Calu3 (cell line): Measurements from ENCODE around the gene OR51E2. TPM values are rescaled to one million over a fixed set of nuclear protein-coding genes. Genes with fewer than 3 reads are reported as not detected.

Source experiments
- BruUV-seq: library from RNA; stranded (reverse); fragments of 400-500 nt; replicated peaks from 2 replicates; lab custom pipeline; 2021; lab: Mats Ljungman, UMichigan
- CTCF ChIA-PET: fragments of 300-600 bp; sonication (Branson Sonifier 250); formaldehyde crosslinking; loops from one replicate; lab custom pipeline; 2022; ENCODE audit warnings: antibody characterized with exemption; lab: Charles Lee
- DNase-seq: peaks from one replicate; pipeline ENCODE4 v3.0.0; 2022
- H3K27ac Mint-ChIP-seq: one replicate; pipeline ENCODE4 v1.8.0; 2022; ENCODE audit warnings: mixed read lengths; ENCODE audit not compliant: unreplicated experiment
- H3K27me3 Mint-ChIP-seq: one replicate; pipeline ENCODE4 v1.8.0; 2022; ENCODE audit warnings: mixed read lengths; ENCODE audit not compliant: unreplicated experiment
- H3K36me3 Mint-ChIP-seq: one replicate; pipeline ENCODE4 v1.8.0; 2022; ENCODE audit warnings: mild to moderate bottlenecking, moderate library complexity, mixed read lengths; ENCODE audit not compliant: insufficient read depth, unreplicated experiment
- H3K4me1 Mint-ChIP-seq: one replicate; pipeline ENCODE4 v1.8.0; 2022; ENCODE audit warnings: mild to moderate bottlenecking, low read depth, mixed read lengths; ENCODE audit not compliant: unreplicated experiment
- H3K4me3 Mint-ChIP-seq: one replicate; pipeline ENCODE4 v1.8.0; 2022; ENCODE audit warnings: mild to moderate bottlenecking, low read depth, moderate library complexity, mixed read lengths; ENCODE audit not compliant: unreplicated experiment
- H3K9me3 Mint-ChIP-seq: one replicate; pipeline ENCODE4 v1.8.0; 2022; ENCODE audit warnings: low read depth, mixed read lengths; ENCODE audit not compliant: unreplicated experiment
- CTCF ChIP-seq: fragments of 200-600 bp; IDR thresholded peaks from one replicate; pipeline ENCODE4 v1.8.0; 2022; ENCODE audit warnings: antibody characterized with exemption; ENCODE audit not compliant: unreplicated experiment
- intact Hi-C: fragments of 100-400 bp; cut with micrococcal nuclease; formaldehyde crosslinking; loops from one replicate; pipeline ENCODE4 v1.10.0; 2022; ENCODE audit not compliant: unreplicated experiment
- total RNA-seq: library from RNA; stranded (reverse); gene quantifications from 2 replicates; pipeline ENCODE4 v1.2.3, GENCODE V29; 2022

Gene OR51E2
- total RNA-seq, 1 experiment from 2014 or later: not detected

- no peak for TF ChIP-seq CTCF
- H3K27ac Mint-ChIP-seq: no peak overlapping the region
- no peaks in the 10 kb centered on the region for H3K4me1 Mint-ChIP-seq
- H3K36me3 Mint-ChIP-seq: no peaks in the 10 kb centered on the region
- no peaks in the 10 kb centered on the region for H3K9me3 Mint-ChIP-seq
- H3K27me3 Mint-ChIP-seq: no peaks in the 10 kb centered on the region
- intact Hi-C loops: no loop called here
- CTCF ChIA-PET: no interaction called here
- no TSS peak for BruUV-seq
- H3K4me3 Mint-ChIP-seq: no peak overlapping the region
- DNase-seq: no peak
These were observed 2.8 kb upstream of the OR51E2 start for GRCh38 chr11:4700436-4700820.

GRCh38 chr11:4699697-4700435 lies 2.2 kb upstream of the OR51E2 start:
- CTCF ChIA-PET: no interaction called here
- Mint-ChIP-seq H3K36me3 (no peaks in the 10 kb centered on the region), H3K4me1 (no peaks in the 10 kb centered on the region), H3K27ac (no peak overlapping the region), H3K4me3 (no peak overlapping the region), H3K9me3 (no peaks in the 10 kb centered on the region), H3K27me3 (no peaks in the 10 kb centered on the region)
- no peak for TF ChIP-seq CTCF
- DNase-seq: no peak
- BruUV-seq: no TSS peak
- intact Hi-C loops: no loop called here

GRCh38 chr11:4695442-4695841 lies 2.2 kb downstream of the OR51E2 start:
- no peak for TF ChIP-seq CTCF
- no peaks in the 10 kb centered on the region for H3K4me1 Mint-ChIP-seq
- no peak overlapping the region for H3K27ac Mint-ChIP-seq
- CTCF ChIA-PET: no interaction called here
- no peak overlapping the region for H3K4me3 Mint-ChIP-seq
- no peaks in the 10 kb centered on the region for H3K27me3 Mint-ChIP-seq
- H3K9me3 Mint-ChIP-seq: no peaks in the 10 kb centered on the region
- intact Hi-C loops: no loop called here
- no peak for DNase-seq
- H3K36me3 Mint-ChIP-seq: no peaks in the 10 kb centered on the region
- no TSS peak for BruUV-seq

GRCh38 chr11:4684631-4685285 lies 12.9 kb downstream of the OR51E2 start:
- CTCF ChIA-PET: no interaction called here

More at GRCh38 chr11:4684631-4685285, 12.9 kb downstream of the OR51E2 start:
- H3K4me1 Mint-ChIP-seq: no peaks in the 10 kb centered on the region
- H3K27me3 Mint-ChIP-seq: no peaks in the 10 kb centered on the region
- no peak for DNase-seq
- intact Hi-C loops: no loop called here
- H3K4me3 Mint-ChIP-seq: no peak overlapping the region
- no peak overlapping the region for H3K27ac Mint-ChIP-seq
- H3K36me3 Mint-ChIP-seq: no peaks in the 10 kb centered on the region
- no peaks in the 10 kb centered on the region for H3K9me3 Mint-ChIP-seq
- no peak for TF ChIP-seq CTCF
- BruUV-seq: no TSS peak
